GM19397 (cell line): ENCODE data around the gene SPATS1.
"Not testable (repeated sequence)": the region's sequence is repeated elsewhere in the genome, so short reads cannot be mapped to it uniquely, and the experiment has no call there.

Experiments
- ATAC-seq: cut with Tn5 transposase; IDR thresholded peaks from one replicate; pipeline ENCODE4 v1.9.1; 2021; ENCODE audit warnings: mild to moderate bottlenecking, moderate library complexity; ENCODE audit not compliant: unreplicated experiment

SPATS1 gene

DNA sequence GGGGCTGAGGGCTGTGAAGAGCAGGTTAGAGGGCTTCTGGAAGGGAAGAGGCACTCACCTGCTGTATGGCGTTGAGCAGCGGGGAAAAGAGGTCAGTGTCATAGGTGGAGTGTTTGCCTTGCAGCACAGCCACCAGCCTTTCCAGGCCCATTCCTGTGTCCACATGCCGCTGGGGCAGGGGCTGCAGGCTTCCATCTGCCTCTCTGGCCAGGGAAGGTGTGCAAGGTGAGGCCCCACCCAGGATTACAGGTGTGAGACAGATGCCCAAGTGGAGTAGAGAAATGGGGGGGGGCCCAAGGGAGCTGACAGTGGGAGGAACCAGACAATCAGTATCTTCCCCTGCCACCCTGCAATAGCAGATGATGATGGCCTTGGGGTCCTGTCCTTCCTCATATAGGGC is 32.2 kb upstream of the SPATS1 start:
- no peak for ATAC-seq

DNA sequence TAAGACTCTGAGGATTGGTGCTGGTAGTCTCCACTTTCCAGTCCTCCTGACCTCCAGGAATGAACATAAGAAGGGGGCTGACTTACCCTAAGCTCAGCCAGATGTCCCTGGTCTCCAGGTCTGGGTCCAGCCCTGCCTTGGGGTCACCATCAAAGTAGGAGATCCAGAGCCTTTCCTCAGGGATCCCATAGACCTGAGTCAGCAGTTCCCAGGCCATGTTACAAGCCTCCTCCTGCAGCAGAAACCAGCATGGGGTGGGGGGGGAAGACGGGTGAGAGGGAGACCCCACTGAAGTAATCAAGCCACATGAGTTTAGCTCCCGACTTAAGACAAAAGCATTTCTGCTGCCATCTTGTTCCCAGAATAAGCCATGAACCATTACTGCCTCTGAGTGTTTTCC is 31.1 kb upstream of the SPATS1 start:
- no peak for ATAC-seq

DNA sequence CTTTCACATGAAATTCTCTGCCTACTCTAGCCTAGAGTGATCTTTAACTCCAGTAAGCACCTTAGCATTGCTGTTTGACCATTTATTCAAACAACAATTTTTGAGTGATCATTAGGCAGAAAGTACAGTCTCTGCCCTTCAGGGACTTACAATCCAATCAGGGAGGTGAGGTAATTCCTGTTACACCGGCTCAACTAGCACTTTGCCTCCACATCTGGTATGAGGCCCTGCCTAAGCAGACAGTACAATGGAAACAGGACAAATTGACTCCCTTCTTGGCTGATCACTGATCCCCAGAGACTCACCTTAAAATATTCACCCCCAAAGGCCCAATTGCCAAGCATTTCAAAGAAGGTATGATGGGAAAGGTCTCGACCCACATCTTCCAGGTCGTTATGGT is 30.7 kb upstream of the SPATS1 start:
- no peak for ATAC-seq

DNA sequence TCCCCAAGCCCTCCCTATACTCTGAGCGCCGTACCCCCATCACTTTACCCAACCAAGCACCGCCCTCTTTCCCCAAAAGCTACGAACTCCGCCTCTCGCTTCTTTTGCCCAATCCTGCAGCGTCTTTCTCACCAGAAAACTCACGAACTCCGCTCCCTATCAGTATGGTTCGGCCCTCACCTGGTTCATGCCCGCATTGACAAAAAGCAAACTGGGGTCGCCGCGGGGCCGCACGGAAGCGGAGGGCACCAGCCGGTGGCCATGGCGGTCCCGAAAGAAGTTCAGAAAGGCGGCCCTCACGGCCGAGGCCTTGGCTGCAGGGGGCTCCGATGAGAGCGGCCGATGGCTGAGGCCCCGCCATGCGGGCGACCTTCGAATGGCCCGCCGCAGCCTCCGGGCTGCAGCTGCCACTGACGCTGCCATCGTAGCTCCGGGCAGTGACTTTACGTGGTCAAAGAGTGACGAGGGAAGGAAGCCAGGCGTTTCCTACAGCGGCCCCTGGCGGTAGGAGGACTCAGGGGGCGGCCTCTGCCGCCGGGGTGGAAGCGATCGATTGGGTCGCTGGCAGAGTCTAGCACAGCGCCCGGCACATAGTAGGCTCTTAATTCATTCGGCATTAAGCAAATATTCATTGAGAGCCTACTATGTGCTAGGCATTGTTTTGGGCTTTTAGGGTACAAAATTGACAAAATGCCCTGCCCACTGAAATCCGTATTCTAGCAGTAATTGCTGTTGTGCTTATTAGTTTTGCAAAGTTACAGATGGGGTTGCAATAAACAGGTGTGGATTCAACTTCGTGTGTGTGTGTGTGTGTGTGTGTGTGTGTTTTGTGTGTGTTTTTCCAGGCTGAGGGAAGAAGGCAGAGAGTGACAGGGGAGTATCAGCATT is 29.3 kb upstream of the SPATS1 start, which contains the start of gene AARS2:
Gene AARS2 (minus strand): TSS at position 447 of the 888 bp plus-strand sequence. CDS start 24 bp downstream, at position 423.
- ATAC-seq: peak; percentile 80

DNA sequence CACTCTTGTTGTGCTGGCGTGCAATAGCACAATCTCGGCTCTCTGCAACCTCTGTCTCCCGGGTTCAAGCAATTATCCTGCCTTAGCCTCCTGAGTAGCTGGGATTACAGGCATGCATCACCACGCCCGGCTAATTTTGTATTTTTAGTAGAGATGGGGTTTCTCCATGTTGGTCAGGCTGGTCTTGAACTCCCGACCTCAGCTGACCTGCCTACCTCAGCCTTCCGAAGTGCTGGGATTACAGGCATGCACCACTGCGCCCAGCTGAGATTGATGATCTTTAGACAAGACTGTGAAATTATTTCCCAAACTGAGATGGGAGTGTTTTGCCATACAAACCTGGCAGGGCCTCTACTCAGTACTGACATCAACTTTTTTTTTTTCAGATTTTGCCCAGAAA is 27.8 kb upstream of the SPATS1 start:
- ATAC-seq: not testable (repeated sequence)

DNA sequence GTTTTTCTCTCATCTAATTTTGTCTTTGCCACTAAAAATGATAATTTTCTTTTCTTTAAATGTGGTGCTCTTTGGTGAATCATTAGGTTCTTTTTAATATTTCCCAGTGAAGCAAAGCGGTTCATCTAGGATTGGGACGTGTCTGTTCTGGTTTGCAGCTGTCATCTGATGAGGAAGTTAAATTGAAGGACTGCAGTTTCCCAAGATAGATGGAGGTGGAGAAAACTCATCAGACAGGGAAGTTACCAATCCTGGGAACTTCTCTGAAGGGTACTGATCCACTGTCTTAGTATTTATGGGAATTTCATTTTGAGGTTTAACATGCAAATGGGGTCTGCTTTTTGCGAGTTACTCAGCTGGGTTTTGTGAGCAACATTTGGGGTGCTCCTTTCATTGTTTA is 26.9 kb upstream of the SPATS1 start:
- ATAC-seq: no peak

DNA sequence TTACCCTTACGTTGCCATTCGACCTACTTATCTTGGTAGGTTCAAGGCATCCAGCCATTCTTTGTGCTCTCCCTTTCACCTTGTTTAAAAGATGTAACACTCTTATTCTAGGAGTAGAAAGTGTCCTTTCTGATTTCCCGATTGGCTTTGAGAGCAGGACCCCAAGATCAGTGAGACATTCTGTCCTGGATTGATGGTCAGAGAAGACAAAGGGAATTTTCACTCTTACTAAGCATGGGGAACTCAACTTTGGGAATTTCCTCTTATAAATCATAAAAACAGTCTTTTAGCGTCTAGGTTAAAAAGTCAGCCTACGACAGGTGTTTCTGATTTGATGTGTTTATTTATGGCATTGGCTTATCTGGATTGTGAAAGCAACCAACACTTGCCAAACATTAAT is 26.5 kb upstream of the SPATS1 start:
- no peak for ATAC-seq

DNA sequence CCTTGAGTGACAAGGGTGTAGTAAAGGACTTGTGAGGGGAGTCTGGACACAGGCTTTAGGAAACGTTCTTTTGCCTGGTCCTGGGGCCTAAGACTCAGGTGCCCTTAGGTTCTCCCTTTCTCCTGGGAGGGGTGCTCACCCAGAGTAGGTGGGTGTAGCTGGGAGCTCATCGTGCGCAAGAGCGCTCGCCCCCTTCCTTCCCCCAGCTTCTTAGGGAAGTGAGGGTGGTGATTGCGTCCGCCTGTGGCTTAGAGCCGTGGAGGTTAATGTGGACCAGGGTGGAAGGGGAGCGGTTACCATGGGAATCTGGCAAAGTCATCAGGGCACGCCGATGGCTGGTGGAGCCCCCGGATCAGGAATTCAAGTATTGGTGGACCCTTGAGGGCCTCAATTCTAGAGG is 26.0 kb upstream of the SPATS1 start:
- ATAC-seq: no peak

DNA sequence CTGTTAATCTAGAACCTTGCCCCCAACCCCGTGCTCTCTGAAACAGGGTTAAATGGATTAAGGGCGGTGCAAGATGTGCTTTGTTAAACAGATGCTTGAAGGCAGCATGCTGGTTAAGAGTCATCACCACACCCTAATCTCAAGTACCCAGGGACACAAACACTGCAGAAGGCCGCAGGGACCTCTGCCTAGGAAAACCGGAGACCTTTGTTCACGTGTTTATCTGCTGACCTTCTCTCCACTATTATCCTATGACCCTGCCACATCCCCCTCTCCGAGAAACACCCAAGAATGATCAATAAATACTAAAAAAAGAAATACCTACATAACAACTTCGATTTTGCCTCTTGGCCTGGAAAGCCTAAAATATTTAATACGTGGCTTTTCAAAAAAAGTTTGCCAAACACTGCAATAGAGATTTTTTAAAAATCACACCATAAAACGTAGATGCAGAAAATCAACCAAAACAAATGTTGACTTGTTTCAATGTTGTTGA is 25.3 kb upstream of the SPATS1 start:
- not testable (repeated sequence) for ATAC-seq

DNA sequence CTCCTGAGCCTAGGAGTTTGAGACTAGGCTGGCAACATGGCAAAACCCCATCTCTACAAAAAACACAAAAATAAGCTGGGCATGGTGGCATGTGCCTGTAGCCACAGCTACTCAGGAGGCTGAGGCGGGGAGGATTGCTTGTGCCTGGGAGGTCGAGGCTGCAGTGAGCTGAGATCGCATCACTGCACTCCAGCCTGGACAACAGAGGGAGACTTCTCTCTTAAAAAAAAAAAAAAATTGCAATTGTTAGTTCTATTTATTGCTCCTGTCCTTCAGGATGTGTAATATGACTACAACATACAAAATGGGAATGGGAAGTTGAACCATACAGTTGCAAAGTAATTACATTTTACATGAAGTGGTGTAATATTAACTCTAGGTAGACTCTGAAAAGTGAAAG is 21.2 kb upstream of the SPATS1 start:
- ATAC-seq: no peak

DNA sequence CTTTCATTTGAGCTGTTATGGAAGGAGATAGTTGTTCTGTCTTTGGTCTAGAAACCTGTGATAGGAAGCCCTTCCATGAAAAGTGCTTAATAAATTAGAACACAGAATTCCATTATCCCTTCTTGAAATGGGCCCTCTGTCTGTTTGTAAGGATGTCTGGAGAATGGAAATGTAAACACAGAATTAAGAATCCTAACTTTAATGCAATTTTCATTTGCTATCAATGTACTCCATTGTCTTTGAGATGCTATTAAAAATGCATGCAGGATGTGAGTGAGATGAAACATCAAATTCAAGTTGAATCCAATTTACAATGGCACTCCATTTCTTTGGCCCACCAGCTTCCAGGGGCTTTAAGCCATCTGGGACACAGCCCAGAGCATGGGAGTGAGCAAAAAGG is 15.4 kb upstream of the SPATS1 start:
- ATAC-seq: no peak

DNA sequence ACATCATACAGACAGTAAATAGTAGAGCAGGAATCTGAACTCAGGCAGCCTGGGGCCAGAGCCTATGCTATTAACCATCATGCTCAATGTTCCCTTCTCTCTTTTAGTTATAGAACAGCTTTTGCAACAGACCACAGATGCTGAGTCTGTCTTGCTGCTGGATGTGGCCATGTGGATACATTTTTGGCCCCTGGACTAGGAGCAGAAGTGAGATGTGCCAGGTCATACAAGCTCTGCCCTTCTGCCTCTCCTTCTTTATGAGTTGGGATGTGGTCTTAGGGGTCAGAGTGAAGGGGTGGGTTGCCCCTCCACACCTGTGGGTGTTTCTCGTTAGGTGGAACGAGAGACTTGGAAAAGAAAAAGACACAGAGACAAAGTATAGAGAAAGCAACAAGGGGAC is 14.7 kb upstream of the SPATS1 start:
- no peak for ATAC-seq

DNA sequence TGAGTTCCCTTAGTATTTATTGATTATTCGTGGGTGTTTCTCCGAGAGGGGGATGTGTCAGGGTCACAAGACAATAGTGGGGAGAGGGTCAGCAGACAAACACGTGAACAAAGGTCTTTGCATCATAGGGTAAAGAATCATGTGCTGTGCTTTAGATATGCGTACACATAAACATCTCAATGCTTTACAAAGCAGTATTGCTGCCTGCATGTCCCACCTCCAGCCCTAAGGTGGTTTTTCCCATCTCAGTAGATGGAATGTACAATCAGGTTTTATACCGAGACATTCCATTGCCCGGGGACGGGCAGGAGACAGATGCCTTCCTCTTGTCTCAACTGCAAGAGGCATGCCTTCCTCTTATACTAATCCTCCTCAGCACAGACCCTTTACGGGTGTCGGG is 14.2 kb upstream of the SPATS1 start:
- not testable (repeated sequence) for ATAC-seq

DNA sequence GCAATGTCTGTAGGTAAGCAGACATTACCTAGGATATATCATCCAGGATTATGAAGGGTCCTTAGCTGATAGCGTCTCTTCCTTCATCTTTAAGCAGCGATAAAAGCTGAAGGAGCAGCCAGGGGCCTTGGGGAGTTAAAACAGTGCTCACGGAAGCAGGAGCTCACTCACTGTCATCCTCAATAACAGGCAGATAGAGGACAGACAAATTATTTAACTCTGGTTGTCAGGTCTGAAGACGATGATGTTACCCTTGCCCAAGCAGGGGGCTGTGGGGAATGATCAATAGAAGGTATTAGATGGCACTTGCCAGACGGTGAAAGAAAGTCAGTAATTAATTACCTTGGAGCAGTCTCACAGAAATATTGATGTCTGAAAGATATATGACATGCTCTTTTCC is 12.6 kb upstream of the SPATS1 start:
- no peak for ATAC-seq

DNA sequence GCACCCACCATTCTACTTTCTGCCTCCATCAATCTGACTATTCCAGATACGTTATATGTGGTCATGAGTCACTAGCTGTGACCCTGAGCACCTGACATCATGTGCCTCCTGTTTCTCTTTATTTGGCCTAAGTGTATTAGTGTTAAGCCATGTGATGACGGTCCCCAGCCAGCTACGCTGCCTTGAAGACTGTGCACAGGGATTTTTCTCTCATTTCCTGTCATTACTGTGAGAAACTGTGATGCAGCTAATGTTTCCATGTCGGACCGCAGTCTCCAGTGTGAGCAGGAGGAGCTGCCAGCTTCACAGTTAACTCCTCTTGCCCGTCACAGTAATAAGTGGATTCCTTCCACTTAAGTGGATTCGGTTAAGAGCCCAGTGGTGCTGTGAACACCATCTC is 9.9 kb upstream of the SPATS1 start:
- no peak for ATAC-seq

DNA sequence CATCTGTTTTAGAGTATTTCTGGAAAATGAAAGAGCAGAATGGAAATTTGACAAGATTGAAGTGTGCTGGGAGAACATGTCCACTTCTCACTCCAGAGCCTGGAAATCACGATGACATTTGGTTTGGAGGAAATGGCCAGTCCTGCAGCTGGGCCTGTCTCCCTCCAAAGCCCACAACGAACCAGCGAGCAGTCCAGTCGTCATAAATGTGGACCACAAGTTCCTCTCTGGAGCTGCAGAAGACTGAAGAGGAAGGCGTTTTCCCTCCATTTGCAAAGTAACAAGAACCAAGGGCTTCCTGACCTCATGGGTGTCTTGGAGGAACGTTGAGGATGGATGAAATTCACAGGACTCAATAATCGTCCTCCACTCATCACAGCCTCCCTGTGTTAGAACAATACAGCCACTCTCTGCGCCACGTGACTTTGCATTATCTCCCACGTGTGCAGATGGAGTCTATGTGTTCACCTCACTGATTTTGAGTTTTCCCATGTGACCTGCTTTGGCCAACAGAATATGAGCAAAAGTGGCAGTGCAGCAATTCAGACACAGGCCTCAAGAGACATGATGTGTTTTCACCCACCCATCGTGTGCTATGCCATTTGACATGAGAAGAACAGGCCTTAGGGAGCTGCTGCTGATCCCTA is 9.1 kb upstream of the SPATS1 start:
- ATAC-seq: no peak

DNA sequence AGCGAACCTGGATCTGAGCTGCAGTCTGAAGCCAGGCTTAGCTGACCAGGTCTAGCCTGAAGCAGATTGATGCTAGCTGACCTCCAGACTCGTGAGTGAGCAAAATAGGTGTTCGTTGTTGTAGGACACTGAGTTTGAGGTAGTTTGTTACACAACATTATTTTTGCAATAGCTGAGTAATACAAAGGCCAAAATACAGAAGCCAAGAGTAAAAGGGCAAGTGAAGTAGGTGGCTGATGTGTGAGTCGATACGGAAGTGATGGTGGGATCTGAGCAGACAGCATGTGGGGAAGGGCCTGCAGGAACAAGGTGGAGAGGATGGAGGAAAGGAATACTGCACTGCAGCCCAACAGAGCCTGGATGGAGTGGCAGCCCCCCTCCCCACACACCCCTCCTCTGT is 8.5 kb upstream of the SPATS1 start:
- ATAC-seq: no peak

DNA sequence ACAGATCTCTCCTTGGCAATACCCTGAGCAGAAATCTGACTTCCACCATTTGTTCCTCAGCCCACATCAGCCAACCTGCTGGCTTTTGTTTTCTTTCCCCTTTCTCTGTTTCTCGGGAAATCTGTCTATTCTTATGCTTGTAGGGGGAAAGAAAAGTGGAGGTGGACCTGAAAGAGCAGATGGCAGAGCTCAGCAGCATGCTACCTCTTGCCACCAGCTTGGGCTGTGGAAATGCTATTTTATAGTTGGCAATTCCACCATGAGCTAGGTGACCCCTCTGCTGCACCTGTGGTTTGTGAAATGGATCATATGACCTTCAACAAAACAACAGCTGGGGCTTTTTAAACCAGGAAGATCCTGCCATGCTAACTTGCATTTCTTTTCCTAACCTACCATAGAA is 6.8 kb upstream of the SPATS1 start:
- no peak for ATAC-seq

DNA sequence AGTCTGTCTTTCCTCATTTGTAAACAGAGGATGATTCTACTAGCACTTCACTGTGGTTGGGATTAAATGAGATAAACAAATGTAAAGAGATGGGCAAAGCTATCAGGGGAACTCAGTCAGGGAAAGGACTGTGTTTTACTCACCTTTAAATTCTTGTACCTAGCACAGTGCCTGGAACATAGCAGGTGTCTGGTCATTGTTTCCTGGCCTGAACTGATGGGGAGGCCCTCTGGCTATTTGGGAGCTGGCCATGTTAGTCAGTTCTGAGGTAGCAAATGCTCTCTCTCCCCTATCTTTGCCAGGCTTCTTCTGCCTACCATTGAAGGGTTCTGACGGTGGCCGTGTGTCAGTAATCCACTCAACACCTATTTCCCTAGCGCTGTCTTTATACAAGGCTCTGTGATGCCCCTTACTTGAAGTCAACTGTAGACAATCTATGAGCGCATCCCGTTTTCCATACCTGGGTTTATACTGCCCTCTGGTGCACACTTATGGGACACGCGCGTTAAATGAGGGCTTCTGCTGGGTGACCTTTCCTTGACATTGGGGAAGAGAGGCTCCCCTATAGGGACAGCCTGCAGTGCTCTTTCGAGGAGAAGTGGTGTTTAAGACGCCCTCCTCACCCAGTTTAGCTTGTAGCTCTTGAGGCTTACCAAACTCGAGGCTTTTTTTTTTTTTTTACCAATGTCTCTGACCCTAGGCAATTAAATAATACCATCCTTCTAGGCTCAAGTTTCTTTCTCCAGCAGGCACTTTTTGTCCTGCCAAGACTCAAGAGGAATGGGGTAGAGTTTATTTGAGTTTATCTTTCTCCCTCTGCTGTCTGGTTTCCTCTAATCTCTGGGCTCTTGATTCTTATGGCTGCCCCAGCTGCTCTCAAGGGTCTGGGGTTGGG is 4.0 kb upstream of the SPATS1 start:
- no peak for ATAC-seq

DNA sequence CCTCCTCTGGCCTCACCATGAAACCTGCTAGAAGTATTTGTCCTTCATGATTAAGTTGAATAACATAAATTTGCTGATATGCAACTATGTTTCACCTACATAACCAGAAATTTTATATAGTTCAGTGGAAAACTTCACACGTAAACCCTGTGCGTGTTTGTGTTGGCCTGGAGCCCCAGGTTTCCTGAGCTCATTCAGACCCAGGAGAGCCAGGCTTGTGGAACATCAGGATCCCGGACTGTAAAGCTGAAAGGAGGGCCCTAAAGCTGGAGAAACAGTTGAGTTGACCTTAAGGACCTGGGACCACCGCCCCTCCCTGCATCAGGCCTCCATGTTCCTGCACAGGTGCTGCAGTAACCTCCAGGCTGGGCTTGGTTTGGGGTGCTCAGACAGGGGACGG is 3.1 kb upstream of the SPATS1 start:
- ATAC-seq: no peak
